ENCODE data around the gene SPTSSA.

- TF ChIP-seq CTCF (conservative IDR thresholded peaks at IDR 0.05; ENCODE audit: low read depth, low read length), result no peak
- TF ChIP-seq EZH2 (IDR thresholded peaks at IDR 0.05; ENCODE audit: borderline replicate concordance, low read depth, low read length, poor library complexity, severe bottlenecking), result no peak
Observed at GRCh38 chr14:34407951-34408350, 54.1 kb downstream of the SPTSSA start.

Data from A673 (cell line).